Activated CD4-positive, alpha-beta T cell treated with anti-CD3 and anti-CD28 coated beads, Interleukin-2, Interleukin-6, amounts not matched to agents 100 ng/mL and 50 ng/mL, durations not matched to agents 16 hours and 8 hours (primary cell): ENCODE results near the gene FXN.
"Not testable (repeated sequence)": the region's sequence is repeated elsewhere in the genome, so short reads cannot be mapped to it uniquely, and the experiment has no call there.

ENCODE experiments used
- DNase-seq: peaks from one replicate; pipeline ENCODE4 v3.0.0-alpha.2; 2020

The FXN gene

GRCh38 chr9:69071059-69071458 is 35.5 kb downstream of the FXN start:
- DNase-seq, result no peak

GRCh38 chr9:69073103-69073502 is 37.6 kb downstream of the FXN start:
- no peak for DNase-seq

GRCh38 chr9:69074801-69075200 is 39.2 kb downstream of the FXN start:
- DNase-seq, result no peak

GRCh38 chr9:69076550-69076949 is 41.0 kb downstream of the FXN start:
- DNase-seq, result no peak

GRCh38 chr9:69078069-69078468 is 42.5 kb downstream of the FXN start:
- DNase-seq, result no peak

GRCh38 chr9:69078581-69078980 is 43.0 kb downstream of the FXN start:
- DNase-seq, result no peak

- DNase-seq, result no peak
Measured at GRCh38 chr9:69079186-69079585, 43.6 kb downstream of the FXN start.

- no peak for DNase-seq
Measured at GRCh38 chr9:69081261-69081660, 45.7 kb downstream of the FXN start.

GRCh38 chr9:69083321-69083720 is 47.8 kb downstream of the FXN start:
- DNase-seq, result no peak

GRCh38 chr9:69085569-69086283 is 50.2 kb downstream of the FXN start:
- no peak for DNase-seq

- no peak for DNase-seq
Measured at GRCh38 chr9:69086312-69086711, 50.8 kb downstream of the FXN start.

GRCh38 chr9:69086769-69087168 is 51.2 kb downstream of the FXN start:
- DNase-seq, result no peak

- DNase-seq, result no peak
Measured at GRCh38 chr9:69089082-69089481, 53.5 kb downstream of the FXN start.

GRCh38 chr9:69089491-69089890 is 53.9 kb downstream of the FXN start:
- no peak for DNase-seq

- DNase-seq, result no peak
Measured at GRCh38 chr9:69090140-69090750, 54.7 kb downstream of the FXN start.

- no peak for DNase-seq
Measured at GRCh38 chr9:69090946-69091345, 55.4 kb downstream of the FXN start.

- no peak for DNase-seq
Measured at GRCh38 chr9:69093471-69094103, 58.0 kb downstream of the FXN start.

- not testable (repeated sequence) for DNase-seq
Measured at GRCh38 chr9:69094361-69095135, 59.0 kb downstream of the FXN start.

GRCh38 chr9:69097064-69097463 is 61.5 kb downstream of the FXN start:
- no peak for DNase-seq

GRCh38 chr9:69097923-69098593 is 62.5 kb downstream of the FXN start:
- no peak for DNase-seq

- DNase-seq, result not testable (repeated sequence)
Measured at GRCh38 chr9:69103348-69103996, 67.9 kb downstream of the FXN start.

GRCh38 chr9:69104830-69105527 is 69.4 kb downstream of the FXN start:
- DNase-seq, result no peak
